Spleen (tissue), 7 donors: ENCODE data around the gene HIVEP3.

Source experiments
- POLR2A ChIP-seq, 3 donors: fragments of 450-650 bp; IDR thresholded peaks; one replicate each; pipeline ENCODE4 v1.5.1; 2017; ENCODE audit warnings: antibody characterized with exemption in 3 of 3, mild to moderate bottlenecking in 1 of 3
- POLR2AphosphoS5 ChIP-seq, 3 donors: sonication (generic); formaldehyde crosslinking; IDR thresholded peaks; one replicate each; pipeline ENCODE4 v1.5.1; 2017; ENCODE audit warnings: antibody characterized with exemption in 3 of 3
- TF ChIP-seq, protein P1 (sequence below), 11 experiments: fragments of 200-600 bp in 7 of 11; fragments of 450-650 bp in 4 of 11; sonication (generic) in 4 of 11; IDR thresholded peaks in 8 of 11; conservative IDR thresholded peaks in 3 of 11; 1 replicate in 7 of 11; 2 replicates in 4 of 11; pipeline versions ENCODE4 v1.4.0 to v1.8.0; 2016 to 2021; ENCODE audit warnings: antibody characterized with exemption in 11 of 11, inconsistent platforms in 4 of 11, mild to moderate bottlenecking in 1 of 11
- donor health status: DM: no; HTN: no; CAD: no; lungs with moderate emphysema.
- donor health status: DM: no; HTN: no; CAD: no.
- donor health status: DM: no; HTN: no; CAD: no.

DNA sequence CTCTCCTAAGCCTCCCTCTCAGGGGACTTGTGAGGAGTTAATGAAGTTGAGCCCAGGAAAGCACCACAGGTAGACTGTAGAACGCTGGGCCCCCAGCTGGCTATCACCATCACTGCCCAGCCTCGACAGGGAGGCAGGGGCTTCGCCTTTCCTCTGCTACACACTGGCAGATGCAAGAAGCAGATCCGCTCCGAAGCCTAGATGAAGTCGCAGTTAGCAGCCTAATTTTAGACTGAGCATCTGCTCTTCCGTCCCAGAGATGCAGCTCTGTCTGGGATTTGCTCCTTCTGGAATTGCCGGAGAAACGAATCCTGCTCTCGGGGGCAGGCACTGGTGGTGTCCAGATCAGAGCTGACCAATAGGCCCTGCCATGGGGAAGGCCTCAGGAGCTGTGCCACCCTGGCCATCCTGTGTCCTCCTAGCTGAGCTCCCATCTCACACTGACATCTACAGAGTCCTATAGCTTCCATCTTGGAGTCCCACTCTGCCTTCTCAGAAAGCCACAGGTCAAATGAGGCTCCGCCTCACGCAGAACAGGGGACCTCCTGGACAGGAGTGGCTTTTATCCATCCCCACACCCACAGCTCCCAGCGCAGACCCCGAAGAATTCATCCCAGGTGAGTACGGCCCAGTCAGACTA, 247.5 kb downstream of the HIVEP3 start:
- TF ChIP-seq, protein P1, sequence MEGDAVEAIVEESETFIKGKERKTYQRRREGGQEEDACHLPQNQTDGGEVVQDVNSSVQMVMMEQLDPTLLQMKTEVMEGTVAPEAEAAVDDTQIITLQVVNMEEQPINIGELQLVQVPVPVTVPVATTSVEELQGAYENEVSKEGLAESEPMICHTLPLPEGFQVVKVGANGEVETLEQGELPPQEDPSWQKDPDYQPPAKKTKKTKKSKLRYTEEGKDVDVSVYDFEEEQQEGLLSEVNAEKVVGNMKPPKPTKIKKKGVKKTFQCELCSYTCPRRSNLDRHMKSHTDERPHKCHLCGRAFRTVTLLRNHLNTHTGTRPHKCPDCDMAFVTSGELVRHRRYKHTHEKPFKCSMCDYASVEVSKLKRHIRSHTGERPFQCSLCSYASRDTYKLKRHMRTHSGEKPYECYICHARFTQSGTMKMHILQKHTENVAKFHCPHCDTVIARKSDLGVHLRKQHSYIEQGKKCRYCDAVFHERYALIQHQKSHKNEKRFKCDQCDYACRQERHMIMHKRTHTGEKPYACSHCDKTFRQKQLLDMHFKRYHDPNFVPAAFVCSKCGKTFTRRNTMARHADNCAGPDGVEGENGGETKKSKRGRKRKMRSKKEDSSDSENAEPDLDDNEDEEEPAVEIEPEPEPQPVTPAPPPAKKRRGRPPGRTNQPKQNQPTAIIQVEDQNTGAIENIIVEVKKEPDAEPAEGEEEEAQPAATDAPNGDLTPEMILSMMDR (IDR thresholded peaks at IDR 0.05 in 8 of 11, conservative IDR thresholded peaks at IDR 0.05 in 3 of 11): no peak
- TF ChIP-seq POLR2A (IDR thresholded peaks at IDR 0.05) (no peak), POLR2AphosphoS5 (IDR thresholded peaks at IDR 0.05) (no peak)
